Measurements from ENCODE around the gene OTX2.

OTX2 gene

DNA sequence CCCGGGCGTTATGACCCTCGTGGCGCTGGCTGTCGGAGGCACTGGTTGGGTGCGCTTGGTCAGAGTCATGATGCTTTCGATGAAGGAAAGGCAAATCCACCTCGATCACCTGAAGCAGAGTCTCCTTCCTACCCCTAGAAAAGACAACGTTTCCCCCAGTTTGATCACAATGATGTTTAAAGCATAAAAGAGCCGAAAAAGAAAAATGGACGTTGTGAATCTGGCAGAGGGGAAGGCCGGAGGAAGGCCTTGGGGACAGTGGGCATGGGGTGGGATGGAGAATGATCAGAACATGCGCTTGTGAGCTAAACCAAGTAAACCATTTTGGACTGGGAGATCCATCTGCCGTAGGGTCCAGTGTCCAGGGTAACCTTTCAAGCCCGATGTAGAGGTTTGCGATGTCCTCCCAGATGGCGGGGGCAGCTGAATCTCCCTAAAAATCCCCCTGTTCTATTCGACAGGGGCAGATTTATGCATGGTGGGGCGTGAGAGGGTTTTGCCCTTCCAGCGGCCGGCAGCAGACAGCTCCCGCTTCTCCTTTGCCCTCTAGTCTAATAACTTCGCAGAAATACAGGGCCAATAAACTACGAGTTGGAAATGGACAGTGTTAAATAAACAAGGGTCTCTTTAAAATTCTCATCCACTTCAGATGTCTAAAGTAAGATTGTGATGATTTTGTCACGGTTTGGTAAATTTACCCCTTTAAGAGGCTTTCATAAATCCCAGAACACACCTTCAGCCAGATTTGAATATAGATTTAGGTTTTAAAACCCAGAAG, 2.3 kb upstream of the OTX2 start:
- DNase-seq (ENCODE audit: low read depth in 2 of 2) = no peak

- no peak for DNase-seq (ENCODE audit: low read depth in 2 of 2)
Measured at GRCh38 chr14:56811593-56812363, 1.5 kb upstream of the OTX2 start.

DNA sequence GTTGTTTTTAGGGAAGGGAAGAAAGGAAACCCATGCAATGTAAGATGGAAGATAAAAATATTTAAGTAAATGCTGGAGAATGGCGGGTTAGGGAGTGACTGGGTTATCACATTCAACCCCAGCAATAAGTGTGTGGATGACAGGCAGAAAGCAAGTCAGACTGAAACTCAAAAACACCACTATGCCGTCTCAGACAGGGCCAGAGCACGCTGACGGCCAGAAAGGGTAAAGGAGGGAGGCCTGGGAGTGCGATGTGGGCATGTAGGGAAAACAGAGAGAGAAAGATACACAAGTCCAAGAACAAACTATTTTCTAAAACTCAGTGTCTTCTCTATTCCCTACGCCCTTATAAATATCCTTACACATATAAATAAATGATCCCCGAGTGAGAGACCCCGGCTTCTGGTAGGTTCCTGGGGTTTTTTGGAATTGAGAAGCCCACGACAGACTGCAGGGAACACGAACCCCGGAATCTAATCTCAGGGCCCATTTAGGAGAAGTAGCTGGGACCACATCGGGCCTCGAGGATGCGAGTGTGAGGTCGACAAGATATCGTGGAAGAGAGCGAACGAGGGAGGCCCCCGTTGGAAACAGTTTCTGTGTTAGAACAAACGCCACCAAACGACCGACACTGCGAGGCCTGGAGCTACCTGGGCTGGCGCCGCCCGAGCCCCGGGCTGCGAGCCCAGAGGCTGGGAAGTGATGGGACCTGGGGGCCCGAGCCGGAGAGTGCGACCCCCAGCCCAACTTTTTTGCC, 735 bp upstream of the OTX2 start:
- DNase-seq (ENCODE audit: low read depth in 2 of 2) = no peak

DNA sequence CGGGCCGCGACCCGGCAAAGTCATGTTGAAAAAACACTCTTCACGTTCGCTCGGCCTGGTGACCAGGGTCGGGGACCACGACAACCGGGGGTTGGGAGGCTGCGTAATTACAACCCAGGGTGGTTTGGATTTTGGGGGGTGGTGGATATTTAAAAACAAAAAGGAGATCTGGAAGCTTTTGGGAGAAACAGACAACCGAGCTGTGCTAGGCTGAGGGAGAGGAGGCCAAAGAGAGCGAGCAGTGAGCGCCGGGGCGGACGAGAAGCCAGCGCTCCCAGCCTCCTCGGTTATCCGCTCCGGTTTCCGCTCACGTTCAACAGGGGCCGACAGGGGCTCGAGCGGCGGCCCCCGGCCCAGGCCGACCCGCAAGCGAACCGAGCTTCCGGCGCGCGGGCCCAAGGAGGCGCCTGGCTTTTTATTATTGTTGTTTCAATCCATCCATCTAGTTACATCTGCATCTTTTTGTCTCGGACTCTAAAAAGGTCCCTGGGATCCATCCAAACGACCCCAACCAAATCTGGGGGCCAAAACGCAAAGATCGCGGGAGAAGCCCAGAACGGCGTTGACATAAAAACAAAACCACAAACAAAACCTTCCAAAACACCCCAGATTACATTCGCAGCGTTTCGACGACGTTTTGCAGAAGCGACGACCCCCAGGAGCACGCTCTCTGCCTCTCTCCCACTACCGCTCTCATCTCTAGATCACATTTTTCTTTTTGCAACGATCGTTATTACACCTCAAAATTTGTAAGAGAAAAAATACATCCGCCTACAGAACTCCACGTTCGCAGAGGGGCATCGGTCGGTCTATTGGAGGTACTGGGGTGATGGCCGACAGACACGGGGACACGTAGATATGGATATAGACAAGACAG, 771 bp downstream of the OTX2 start:
- DNase-seq (ENCODE audit: low read depth in 2 of 2) = no peak

DNA sequence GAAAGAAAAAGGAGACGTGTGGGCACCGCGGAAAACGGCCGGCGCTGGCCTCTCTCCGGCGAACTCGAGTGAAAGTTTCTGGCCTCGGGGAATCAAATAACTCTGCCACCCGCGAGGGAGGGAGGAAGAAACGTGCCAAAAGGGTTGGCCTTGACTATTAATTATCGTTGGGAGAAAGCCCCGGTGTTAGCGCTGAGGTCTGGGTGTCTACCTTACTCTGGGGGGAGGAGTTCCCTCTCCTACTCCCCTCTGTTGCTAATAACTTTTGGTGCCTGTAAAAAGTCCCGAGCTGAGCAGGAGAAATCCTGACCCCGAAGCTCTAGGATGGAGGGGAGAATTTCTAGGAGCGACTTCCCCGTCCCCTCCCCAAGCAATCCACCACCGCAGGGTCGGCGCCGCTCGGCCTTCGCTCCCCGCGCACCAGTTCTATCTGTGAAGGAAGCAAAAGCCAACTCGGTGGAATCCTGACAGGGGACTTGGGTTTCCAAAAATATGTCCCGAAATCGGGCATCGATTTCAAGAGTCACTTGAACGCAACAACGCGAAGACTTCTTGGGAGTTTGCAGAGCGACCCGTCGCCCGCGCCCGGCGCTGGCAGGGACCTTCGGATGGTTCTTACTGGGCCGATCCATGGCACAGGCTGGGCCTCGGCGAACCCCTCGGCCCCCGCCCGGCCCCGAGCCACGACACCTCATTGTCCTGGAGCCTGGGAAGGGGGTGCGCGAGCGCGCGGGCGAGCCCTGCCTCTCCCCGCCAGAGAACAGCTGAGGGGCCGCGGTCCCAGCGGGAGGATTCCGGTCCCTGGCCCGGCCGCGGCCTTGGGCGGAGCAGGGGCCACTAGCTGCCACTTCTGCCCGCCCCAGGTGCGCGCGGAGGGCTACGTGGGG, 1.7 kb downstream of the OTX2 start:
- DNase-seq (ENCODE audit: low read depth in 2 of 2) = no peak

DNA sequence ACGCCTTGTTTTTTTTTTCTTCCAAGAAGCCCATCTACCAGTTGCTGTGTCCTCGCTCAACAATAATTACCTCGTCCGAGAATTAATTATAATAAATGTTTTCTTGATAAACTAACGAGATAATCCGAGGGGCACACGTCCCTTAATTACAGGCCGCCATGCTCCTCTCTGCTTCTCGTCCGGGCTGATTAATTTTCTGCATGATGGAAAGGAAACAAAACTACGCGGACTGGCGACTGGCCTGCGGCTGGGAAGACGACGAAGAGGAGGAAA, 2.2 kb downstream of the OTX2 start:
- DNase-seq (ENCODE audit: low read depth in 2 of 2) = no peak

GRCh38 chr14:56807386-56808109, 2.7 kb downstream of the OTX2 start:
- DNase-seq (ENCODE audit: low read depth in 2 of 2) = no peak

- DNase-seq (ENCODE audit: low read depth in 2 of 2) = no peak
Measured at GRCh38 chr14:56806760-56807159, 3.5 kb downstream of the OTX2 start.

GRCh38 chr14:56805992-56806727, 4.1 kb downstream of the OTX2 start:
- DNase-seq (ENCODE audit: low read depth in 2 of 2) = no peak

DNA sequence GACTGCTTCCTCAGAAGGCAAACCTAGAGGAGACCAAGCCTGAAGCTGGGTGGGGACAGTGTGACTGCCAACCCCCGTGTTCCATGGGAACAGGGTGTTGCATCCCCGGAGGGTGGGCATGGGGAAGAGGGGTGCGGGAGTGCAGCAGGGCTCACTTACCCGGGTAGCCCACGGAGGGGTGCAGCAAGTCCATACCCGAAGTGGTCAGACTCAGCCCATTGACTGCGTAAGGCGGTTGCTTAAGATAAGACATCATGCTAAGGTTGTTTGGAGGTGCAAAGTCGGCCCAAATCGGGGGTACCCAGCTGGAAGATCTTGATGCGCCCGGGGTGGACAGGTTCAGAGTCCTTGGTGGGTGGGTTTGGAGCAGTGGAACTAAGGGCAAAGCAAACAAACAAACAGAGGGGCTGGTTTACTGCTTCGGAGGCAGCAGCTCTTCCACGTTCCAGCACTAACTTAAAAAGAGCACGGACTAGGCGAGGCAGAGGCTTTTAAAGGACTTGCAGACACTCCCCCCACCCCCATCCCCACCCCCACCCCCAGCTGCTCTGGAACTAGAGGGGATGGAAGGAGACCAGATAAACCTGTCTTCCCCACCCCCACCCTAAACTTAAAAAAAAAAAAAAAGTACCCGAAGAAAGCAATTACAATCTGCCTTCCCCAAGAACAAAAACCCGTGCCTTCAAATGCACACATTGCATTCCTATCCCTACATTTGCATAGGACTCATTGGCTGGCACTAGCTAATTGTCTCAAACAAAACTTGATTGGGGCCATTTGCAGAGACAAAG, 4.9 kb downstream of the OTX2 start:
- no peak for DNase-seq (ENCODE audit: low read depth in 2 of 2)

- no peak for DNase-seq (ENCODE audit: low read depth in 2 of 2)
Measured at GRCh38 chr14:56803816-56804535, 6.3 kb downstream of the OTX2 start.

- DNase-seq (ENCODE audit: low read depth in 2 of 2) = no peak
Measured at GRCh38 chr14:56801920-56802319, 8.4 kb downstream of the OTX2 start.

DNA sequence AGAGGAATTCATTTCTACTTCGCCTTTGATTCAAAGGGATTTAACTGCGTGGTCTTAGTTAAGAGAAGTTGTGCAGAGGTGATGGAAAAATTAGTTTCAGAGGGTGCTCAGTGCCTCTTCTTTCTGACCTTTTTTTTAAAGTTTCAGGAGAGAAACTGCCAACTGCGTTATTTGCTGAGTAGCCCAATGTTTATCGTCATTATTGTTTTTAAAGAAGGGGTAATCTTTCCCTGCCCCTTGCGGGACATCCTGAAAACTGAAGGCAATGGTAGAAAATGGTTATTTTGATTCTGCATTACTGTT, 11.0 kb downstream of the OTX2 start:
- no peak for DNase-seq (ENCODE audit: low read depth in 2 of 2)

GRCh38 chr14:56798447-56799342, 11.6 kb downstream of the OTX2 start:
- no peak for DNase-seq (ENCODE audit: low read depth in 2 of 2)

GRCh38 chr14:56797569-56798446, 12.5 kb downstream of the OTX2 start:
- DNase-seq (ENCODE audit: low read depth in 2 of 2) = no peak

- DNase-seq (ENCODE audit: low read depth in 2 of 2) = no peak
Measured at GRCh38 chr14:56797003-56797568, 13.2 kb downstream of the OTX2 start.

Measured in stimulated activated CD4-positive, alpha-beta T cell treated with anti-CD3 and anti-CD28 coated beads, Interleukin-12 subunit alpha, Interleukin-12 subunit beta, amount 100 ng/mL, for 24 hours (primary cell).